Cardiac muscle cell (in vitro differentiated cells and primary cell): Measurements from ENCODE around the gene ATXN10. TPM values are rescaled to one million over a fixed set of nuclear protein-coding genes. Genes with fewer than 3 reads are reported as not detected.

ENCODE experiments used
- DNase-seq, 2 donors: peaks; one replicate each; pipeline versions ENCODE4 v3.0.0 to v3.0.0-alpha.2; 2010 to 2017; ENCODE audit warnings: low read depth in 1 of 2, low spot score in 1 of 2
- H3K27ac ChIP-seq: fragments of 200-600 bp; sonication (generic); 2 replicates; pipeline ENCODE4 v1.5.1; 2016
- H3K27me3 ChIP-seq: fragments of 200-600 bp; sonication (generic); 2 replicates; pipeline ENCODE4 v1.6.0; 2016; ENCODE audit warnings: control low read depth
- H3K36me3 ChIP-seq: fragments of 200-600 bp; sonication (generic); 2 replicates; pipeline ENCODE4 v1.5.1; 2016; ENCODE audit warnings: control low read depth
- H3K4me1 ChIP-seq: fragments of 200-600 bp; sonication (generic); 2 replicates; pipeline ENCODE4 v1.8.1; 2017; ENCODE audit warnings: low read depth, mild to moderate bottlenecking, mixed run types
- H3K4me3 ChIP-seq: fragments of 200-600 bp; sonication (generic); 2 replicates; pipeline ENCODE4 v1.5.1; 2016; ENCODE audit warnings: mild to moderate bottlenecking
- H3K9me3 ChIP-seq: fragments of 200-600 bp; sonication (generic); 2 replicates; pipeline ENCODE4 v1.5.1; 2017; ENCODE audit warnings: low read depth, mild to moderate bottlenecking, control low read depth
- polyA plus RNA-seq: library from polyadenylated mRNA; unstranded; fragments of >200 nt; fragmentation: Nextera tagmentation; extraction: Ambion mirVana; gene quantifications from 2 replicates; pipeline ENCODE4 v1.2.1, GENCODE V29; 2016
- total RNA-seq: library from RNA; depleted of rRNA; stranded (reverse); fragments of >200 nt; gene quantifications from 2 replicates; pipeline ENCODE4 v1.2.3, GENCODE V29; 2016
- TF ChIP-seq, protein P1 (sequence below): IDR thresholded peaks from 2 replicates; pipeline ENCODE4 v1.5.1; 2012; ENCODE audit warnings: low read depth, mild to moderate bottlenecking, low read length

The ATXN10 gene
- total and polyA plus RNA-seq, 2 experiments from 2014 or later, result 67.3 to 279 TPM

DNA sequence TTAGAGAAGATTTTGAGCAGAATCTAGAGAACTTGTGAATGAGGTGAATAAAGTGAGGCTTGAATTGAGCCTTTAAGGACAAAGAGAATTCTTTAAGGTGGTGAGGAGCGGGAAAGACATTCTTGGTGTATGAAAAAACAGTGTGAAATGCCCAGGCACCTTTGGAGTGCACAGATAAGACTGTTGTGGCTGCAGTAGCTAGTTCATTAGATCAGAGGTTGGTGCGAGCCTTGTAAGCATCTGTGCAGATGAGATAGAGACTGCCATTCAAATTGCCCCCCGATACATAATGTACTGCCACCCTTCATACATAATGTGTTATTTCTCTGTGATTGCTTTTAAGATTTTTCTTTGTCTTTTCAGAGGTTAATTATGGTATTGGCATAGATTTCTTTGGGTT lies 31.3 kb downstream of the ATXN10 start:
- TF ChIP-seq, protein P1, sequence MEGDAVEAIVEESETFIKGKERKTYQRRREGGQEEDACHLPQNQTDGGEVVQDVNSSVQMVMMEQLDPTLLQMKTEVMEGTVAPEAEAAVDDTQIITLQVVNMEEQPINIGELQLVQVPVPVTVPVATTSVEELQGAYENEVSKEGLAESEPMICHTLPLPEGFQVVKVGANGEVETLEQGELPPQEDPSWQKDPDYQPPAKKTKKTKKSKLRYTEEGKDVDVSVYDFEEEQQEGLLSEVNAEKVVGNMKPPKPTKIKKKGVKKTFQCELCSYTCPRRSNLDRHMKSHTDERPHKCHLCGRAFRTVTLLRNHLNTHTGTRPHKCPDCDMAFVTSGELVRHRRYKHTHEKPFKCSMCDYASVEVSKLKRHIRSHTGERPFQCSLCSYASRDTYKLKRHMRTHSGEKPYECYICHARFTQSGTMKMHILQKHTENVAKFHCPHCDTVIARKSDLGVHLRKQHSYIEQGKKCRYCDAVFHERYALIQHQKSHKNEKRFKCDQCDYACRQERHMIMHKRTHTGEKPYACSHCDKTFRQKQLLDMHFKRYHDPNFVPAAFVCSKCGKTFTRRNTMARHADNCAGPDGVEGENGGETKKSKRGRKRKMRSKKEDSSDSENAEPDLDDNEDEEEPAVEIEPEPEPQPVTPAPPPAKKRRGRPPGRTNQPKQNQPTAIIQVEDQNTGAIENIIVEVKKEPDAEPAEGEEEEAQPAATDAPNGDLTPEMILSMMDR, result no peak
- Histone ChIP-seq H3K27ac (peak overlapping the region; percentile 72), H3K36me3 (peaks cover 30% of the 10 kb centered on the region), H3K9me3 (no peaks in the 10 kb centered on the region), H3K27me3 (no peaks in the 10 kb centered on the region), H3K4me1 (peaks cover 10% of the 10 kb centered on the region), H3K4me3 (no peak overlapping the region)
- DNase-seq, result no peak

DNA sequence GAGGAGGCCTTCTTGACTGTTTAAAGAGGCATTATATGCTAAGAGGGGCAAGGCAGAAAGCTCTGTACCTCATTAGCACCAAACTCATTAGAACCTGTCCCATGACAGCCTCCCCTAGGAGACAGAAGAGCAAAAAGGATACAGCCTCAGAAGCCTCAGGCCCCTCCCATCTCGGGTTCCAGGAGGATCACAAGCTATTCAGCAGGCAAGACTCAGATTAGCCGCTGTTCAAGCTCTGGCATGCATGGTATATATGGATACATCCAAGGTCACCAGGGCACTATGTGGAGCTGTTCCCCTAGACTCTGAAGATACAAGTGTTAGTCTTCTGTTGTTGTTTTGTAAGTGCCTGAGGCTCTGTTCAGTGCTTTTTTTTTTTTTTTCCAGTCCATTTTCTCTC lies 32.1 kb downstream of the ATXN10 start:
- no peaks in the 10 kb centered on the region for H3K9me3 ChIP-seq
- peaks cover 10% of the 10 kb centered on the region for H3K4me1 ChIP-seq
- peaks cover 24% of the 10 kb centered on the region for H3K36me3 ChIP-seq
- H3K27me3 ChIP-seq, result no peaks in the 10 kb centered on the region
- peak overlapping the region; percentile 72 for H3K27ac ChIP-seq
- H3K4me3 ChIP-seq, result no peak overlapping the region
- DNase-seq, result peak in 1 of 2 donors; percentile 60
- TF ChIP-seq, protein P1, result no peak

DNA sequence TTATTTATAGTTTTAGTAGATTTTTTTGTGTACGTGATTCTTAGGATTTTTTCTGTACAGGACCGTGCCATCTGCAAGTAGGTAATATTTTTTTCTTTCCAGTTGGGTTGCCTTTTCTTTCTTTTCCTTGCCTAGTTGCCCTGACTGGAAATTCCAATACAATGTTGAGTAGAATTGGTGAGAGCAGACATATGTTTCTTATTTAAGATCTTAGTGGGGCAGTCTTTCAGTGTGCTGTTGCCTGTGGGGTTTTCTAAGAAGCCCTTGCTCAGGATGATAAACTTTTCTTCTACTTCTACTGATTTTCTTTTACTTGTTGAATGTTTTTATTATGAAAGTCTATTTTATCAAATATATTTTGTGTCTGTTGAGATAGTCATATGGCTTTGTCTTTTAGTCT lies 33.0 kb downstream of the ATXN10 start:
- peaks cover 10% of the 10 kb centered on the region for H3K4me1 ChIP-seq
- H3K9me3 ChIP-seq, result no peaks in the 10 kb centered on the region
- TF ChIP-seq, protein P1, result no peak
- no peak overlapping the region for H3K4me3 ChIP-seq
- H3K27ac ChIP-seq, result peak overlapping the region; percentile 72
- no peaks in the 10 kb centered on the region for H3K27me3 ChIP-seq
- no peak for DNase-seq
- H3K36me3 ChIP-seq, result peaks cover 24% of the 10 kb centered on the region

DNA sequence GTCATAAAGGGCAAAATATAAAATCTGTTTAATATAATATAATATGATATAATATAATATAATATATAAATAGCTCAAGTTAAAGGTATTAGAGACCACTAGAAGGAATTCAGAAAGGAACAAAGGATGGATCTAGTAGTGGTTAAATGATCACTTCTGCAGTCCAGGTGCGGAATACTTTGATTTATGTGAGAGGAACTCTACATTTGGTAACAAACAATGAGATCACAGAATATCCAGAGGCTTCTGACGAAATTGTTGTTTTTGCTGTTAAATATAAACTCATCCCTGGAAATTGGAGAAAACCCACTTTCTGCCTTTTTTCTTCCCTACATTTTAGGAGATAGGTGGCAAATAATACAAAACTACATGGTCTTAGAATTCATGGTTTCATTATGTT lies 36.0 kb downstream of the ATXN10 start:
- Histone ChIP-seq H3K27me3 (no peaks in the 10 kb centered on the region), H3K4me1 (peaks cover 10% of the 10 kb centered on the region), H3K9me3 (no peaks in the 10 kb centered on the region), H3K36me3 (peaks cover 9% of the 10 kb centered on the region), H3K4me3 (no peak overlapping the region), H3K27ac (no peak overlapping the region)
- DNase-seq, result no peak
- TF ChIP-seq, protein P1, result no peak

DNA sequence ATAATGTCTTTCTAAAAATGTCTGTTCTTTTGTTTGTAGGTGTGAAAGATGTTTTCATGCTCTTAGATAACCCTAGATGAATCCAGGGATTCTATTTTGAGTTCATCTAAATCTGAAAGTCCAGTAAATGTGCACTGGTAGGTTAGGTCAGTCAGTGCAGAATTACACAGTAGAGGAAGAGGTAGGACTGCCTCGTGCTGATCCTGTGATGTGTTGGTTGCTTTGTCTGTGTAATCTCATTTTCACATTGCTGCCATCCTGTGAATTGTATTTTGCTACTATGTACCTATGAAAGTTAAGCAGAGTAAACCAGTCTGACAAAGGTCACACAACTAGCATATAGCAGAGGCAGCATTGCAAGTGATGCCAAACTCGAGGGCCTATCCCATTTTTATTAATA lies 36.5 kb downstream of the ATXN10 start:
- TF ChIP-seq, protein P1, result no peak
- H3K27me3 ChIP-seq, result no peaks in the 10 kb centered on the region
- no peak overlapping the region for H3K4me3 ChIP-seq
- no peaks in the 10 kb centered on the region for H3K9me3 ChIP-seq
- peaks cover 10% of the 10 kb centered on the region for H3K4me1 ChIP-seq
- no peak for DNase-seq
- peaks cover 4% of the 10 kb centered on the region for H3K36me3 ChIP-seq
- H3K27ac ChIP-seq, result no peak overlapping the region
